Stimulated activated CD4-positive, alpha-beta T cell treated with anti-CD3 and anti-CD28 coated beads, Interleukin-15, amount 100 ng/mL, for 24 hours (primary cell): Measurements from ENCODE around the gene P3H3.
A peak's percentile ranks its signal among the peaks of the same experiment; 100 is the strongest.

Experiments used
- DNase-seq: peaks from one replicate; pipeline ENCODE4 v3.0.0-alpha.2; 2020

Gene P3H3

DNA sequence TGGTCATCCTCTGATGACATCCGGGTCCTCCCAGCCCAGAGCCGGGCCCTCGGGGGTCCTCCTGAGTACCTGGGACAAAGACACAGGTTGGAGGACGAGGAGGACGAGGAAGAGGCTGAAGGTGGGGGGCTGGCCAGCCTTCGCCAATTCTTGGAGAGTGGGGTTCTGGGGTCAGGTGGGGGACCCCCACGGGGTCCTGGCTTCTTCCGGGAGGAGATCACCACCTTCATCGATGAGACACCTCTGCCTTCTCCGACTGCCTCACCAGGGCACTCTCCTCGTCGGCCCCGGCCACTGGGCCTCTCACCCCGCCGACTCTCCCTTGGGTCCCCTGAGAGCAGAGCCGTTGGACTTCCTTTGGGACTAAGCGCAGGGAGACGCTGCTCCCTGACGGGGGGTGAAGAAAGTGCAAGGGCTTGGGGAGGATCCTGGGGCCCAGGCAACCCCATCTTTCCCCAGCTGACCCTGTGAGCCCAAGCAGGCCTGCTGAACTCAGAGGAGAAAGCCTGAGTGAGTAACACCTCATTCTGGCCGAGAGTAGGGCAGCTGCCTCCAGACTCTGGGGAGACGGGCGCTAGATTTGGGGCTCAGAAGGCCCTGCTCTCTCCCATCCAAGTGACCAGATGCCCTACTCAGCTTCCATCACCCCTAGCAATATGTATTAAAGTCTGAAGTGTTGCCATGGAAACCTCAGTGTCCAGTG, 1.3 kb upstream of the P3H3 start:
- no peak for DNase-seq

DNA sequence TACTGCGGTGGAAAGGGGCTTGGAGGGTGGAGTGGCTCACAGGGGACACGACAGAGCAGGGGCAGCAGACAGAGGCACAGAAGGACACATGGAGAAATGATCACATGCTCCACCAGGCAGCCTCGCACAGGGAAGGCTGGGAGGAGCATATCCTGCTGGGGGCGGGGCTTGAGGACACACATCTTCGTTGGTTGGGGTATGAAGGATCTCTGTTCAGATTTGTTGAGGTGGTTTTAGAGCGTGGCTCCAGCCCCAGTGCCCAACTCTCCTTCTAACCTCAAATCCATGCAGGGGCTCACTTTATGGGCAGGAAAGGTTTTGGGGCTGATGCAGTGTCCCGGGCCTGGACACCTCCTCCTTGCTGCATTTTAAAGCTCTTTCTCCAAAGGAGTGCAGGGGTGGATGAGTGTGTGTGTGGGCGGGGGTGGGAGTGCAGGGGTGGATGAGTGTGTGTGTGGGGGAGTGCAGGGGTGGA, 733 bp upstream of the P3H3 start:
- DNase-seq = peak; percentile 80

DNA sequence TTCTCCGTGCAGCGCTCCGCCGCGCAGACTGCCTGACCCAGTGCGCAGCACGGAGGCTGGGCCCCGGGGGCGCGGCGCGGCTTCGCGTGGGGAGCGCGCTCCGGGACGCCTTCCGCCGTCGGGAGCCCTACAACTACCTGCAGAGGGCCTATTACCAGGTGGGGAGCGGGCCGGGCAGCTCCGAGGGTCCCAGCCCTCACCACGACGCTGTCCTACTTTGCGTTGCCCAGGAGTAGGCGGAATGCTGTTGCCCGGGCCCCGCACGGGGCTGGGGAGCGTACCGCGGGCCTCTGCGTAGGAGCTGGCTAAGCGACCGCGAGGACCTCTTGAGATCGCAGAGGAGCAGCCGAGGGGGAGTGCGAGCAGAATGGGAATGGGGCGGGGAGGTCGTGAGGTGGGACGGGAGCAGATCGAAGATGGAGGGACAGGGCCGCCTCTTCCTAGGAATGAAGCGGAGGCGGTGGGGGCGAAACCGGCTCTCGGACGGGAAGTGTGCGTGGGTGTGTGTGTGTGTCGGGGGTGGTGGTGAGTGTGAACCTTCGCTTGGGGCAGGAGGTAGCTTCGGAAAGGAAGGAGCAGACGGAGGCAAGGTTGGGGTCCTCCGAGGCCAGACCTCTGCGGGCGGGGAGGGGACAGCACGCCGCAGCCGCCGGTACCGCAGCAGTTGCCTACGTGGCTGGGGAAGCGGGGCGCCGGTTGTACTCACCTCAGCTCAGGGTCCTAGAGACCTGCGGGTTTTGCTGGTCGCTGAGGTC, 751 bp downstream of the P3H3 start:
- peak; percentile 57 for DNase-seq

DNA sequence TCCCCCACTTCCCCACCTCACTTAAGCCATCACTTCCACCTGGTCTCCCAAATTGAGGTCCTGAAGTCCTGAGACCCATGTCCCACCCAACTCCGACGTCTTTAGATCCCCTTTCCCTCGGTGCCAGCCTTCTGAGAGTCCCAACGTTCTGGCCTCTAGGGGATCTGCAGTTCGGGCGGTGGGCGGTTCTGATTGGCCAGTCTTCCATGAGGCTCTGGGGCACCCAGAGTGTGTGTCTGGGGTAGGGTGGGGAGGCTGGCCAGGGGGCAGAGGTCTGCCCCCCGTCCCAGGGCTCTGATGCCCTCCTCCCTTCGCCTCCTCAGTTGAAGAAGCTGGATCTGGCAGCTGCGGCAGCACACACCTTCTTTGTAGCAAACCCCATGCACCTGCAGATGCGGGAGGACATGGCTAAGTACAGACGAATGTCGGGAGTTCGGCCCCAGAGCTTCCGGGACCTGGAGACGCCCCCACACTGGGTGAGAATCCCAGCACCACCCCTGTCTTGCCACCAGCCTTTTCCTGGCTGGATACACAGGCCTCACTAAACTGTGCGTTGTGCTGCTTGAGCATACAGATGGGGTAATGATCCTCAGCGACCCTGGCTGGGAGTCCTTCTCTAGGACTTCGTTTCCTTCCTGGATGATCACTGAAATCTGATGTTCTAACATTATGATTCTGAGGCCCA, 1.5 kb downstream of the P3H3 start:
- no peak for DNase-seq

DNA sequence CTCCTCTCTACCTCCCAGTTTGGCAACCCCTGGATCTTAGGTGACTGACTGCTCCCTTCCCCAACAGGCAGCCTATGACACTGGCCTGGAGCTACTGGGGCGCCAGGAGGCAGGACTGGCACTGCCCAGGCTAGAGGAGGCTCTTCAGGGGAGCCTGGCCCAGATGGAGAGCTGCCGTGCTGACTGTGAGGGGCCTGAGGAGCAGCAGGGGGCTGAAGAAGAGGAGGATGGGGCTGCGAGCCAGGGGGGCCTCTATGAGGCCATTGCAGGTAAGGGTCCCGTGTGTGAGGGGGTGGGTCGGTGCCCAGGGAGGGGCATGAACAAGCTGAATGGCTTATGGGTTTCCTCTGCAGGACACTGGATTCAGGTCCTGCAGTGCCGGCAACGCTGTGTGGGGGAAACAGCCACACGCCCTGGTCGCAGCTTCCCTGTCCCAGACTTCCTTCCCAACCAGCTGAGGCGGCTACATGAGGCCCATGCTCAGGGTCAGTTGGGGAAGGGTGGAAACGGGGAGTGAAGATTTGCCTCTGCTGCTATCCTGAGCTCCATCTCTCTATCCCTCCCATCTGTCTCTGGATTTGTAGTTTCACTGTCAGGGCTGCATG, 2.2 kb downstream of the P3H3 start:
- DNase-seq = no peak

DNA sequence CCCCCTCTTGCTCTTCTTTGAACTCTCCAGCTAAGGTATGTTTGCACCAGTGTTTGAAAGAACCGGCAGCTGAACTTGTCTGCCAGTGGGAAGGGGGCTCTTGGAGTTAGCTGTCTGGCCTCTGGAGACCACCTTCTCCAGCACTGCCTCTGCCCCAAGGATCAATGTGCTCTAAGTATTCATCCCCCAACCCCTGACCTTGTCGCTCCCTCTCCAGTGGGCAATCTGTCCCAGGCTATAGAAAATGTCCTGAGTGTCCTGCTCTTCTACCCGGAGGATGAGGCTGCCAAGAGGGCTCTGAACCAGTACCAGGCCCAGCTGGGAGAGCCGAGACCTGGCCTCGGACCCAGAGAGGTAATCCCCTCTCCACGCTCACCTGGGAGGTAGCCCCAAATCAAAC, 2.8 kb downstream of the P3H3 start:
- DNase-seq = no peak

DNA sequence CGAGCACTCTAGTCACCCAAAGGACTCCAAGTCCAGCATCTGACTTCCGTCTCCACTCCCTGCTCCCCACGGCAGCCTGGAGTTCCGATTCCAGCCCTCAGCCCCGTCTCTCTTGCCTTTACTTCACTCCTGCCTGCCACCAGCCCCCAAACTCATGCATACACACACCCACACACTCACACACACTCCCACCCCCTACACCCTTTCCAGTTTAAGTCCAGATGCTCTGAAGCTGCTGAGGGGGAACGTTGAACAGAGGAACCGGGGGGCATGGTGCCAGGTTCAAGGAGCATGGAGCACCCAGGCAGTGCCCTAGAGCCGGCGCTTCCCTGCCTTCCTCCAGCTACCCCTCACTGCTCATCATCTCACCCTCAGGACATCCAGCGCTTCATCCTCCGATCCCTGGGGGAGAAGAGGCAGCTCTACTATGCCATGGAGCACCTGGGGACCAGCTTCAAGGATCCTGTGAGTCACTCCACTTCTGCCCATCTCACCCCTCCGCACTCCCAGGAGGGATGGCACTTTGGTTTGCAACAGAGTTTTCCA, 3.3 kb downstream of the P3H3 start:
- no peak for DNase-seq

DNA sequence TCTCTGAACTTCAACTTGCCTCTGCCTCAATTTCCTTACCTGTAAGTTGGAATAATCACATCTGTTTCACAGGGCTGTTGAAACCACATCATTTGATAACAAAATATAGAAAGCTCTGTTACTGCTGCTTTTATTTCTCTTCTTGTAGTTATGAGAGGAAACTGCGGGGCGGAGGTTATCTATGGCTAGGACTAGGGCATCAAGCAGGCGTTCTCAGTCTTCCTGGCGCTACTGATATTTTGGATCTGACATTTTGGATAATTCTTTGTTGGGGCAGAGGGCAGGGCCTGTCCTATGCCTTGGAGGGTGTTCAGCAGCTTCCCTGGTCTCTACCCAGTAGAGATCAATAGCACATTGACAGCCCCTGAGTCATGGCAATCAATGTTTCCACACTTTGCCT, 3.9 kb downstream of the P3H3 start:
- DNase-seq = no peak

DNA sequence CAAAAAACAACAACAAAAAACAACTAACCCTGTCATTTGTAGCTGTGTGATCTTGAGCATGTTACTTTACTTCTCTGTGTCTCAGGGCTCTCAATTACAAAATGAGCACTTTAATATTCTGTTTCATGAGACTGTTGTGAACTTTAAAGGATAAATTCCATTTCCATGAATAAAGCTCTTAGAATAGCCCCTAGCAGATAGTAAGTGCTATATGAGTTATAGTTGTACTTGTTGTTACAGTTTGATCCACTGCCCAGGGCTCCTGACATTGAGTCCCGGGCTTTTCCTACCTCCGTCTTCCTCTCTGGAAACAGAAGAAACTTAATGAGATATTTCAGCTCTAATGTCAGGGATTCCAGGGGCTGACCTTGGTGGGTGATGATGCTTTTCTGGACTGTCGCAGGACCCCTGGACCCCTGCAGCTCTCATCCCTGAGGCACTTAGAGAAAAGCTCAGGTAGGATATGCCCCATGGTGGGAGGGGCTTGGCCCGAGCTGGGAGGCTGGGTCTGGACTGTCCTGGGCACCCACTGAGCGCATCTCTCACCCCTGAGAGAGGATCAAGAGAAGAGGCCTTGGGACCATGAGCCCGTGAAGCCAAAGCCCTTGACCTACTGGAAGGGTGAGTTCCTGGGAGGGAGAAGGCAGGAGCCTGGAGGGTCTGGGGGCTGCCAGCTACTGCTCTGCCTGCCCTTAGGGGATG, 5.1 kb downstream of the P3H3 start:
- no peak for DNase-seq

DNA sequence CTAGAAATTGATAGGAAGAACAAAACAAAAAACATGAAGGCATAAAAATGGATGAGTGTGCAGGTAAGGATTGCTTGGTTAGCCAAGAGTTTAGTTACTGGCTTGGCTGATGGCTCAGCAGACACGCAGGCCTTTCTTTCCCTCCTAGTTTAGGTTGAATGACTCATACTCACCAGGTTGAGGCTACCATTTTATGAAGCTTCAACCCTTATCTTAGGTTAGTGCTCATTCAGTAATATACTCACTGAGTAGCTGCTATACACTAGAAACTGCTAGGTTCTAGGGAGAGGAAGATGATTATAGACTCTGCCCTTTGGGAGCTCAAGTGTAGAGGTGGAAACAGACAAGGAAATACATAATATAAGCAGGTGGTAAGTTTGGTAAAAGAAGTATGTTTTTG, 6.0 kb downstream of the P3H3 start:
- DNase-seq = no peak

DNA sequence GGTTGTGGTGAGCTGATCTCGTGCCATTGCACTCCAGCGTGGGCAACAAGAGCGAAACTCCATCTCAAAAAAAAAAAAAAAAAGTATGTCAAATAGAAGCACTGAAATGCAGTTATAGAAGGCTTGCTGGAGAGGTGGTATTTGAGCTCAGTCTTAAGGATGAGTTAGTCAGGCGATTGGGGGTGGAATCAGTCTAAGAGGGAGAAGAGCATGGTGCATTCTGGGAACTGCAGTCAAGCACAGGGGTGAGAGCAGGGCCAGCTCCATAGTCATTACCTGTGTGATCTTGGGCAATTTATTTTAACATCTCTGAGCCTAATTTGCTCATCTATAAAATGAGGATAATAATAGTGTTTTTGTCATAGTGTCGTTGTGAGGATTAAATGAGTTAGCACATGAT, 6.7 kb downstream of the P3H3 start:
- DNase-seq = no peak

DNA sequence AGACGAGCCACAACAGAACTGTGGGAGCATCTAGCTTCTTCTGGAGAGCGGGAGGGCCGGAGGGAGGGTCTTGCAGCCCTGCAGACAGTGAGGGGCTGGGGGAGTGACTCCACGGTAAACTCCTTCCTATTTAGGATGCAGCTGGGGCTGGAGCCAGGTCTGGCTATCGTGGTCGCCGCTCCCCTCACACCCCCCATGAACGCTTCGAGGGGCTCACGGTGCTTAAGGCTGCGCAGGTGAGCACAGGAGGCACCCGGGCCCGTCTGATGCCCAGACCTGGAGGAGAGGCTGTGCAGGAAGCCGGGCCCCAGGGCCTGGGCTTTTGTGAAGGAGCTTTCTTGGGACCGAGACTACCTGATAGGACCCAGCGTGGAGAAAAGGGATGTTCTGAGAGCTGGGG, 8.6 kb downstream of the P3H3 start:
- no peak for DNase-seq

DNA sequence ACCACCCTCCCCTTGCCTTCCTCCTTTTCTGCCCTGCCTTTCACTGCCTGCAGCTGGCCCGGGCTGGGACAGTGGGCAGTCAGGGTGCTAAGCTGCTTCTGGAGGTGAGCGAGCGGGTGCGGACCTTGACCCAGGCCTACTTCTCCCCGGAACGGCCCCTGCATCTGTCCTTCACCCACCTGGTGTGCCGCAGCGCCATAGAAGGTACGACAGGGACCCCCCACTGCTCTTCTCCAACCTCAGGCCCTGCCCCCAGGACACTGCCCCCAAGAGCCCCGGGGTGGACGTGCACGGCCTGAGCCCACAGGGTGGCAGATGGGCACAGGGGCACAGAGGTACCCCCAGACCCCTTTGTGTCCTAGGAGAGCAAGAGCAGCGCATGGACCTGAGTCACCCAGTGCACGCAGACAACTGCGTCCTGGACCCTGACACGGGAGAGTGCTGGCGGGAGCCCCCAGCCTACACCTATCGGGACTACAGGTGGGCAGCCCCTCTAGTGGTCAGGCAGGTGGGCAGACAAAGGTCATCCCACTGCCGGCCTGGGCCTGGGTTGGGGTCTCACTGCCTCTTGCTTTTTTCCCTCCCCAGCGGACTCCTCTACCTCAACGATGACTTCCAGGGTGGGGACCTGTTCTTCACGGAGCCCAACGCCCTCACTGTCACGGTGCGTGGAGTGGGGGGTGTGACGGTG, 9.3 kb downstream of the P3H3 start:
- DNase-seq = no peak

DNA sequence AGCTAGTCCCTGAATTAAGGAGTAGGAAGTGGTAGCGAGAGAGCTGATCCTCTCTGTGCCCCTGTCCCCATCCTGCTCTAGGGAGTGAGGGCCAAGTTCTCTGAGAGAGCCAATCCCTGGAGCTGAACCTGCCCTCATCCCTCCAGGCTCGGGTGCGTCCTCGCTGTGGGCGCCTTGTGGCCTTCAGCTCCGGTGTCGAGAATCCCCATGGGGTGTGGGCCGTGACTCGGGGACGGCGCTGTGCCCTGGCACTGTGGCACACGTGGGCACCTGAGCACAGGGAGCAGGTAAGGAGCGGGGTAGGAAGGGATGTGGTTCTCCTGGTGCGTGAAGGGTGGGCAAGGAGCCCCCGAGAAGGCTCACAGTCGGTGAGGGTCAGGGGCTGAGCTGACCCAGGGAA, 10.6 kb downstream of the P3H3 start:
- no peak for DNase-seq

DNA sequence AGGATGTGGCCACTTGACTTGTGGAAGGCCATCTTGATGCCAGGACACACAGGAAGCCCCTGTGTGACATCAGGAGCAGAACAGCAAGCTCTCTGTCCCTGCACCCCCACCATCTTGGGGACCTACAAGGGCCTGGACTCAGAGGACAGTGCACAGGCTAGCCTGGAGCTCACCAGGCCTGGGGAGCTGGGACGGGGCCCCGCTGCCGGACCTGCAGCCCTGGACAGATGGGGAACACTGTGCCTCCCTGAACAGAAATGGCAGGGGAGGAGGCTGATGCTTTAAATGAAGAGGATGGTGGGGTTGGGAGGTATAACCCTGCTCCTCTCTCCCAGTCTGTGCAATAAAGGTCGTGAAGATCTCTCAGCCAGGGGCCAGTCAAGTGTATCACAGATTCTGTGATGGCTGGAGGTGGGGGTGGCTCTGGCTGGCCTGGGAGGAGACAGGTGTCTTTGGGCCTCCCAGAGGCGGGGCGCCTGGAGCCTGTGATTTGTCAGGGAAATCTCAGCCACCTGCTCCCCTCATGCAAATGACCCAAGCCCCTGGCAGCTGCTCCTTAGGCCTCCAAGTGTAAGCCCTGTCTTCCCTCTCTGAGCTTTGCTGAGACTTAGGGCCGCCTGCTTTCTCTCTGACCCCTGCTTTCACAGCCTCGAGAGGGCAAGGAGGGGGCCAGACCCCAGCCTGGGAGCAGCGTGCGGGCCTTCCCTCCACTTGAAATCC, 11.4 kb downstream of the P3H3 start:
- no peak for DNase-seq

DNA sequence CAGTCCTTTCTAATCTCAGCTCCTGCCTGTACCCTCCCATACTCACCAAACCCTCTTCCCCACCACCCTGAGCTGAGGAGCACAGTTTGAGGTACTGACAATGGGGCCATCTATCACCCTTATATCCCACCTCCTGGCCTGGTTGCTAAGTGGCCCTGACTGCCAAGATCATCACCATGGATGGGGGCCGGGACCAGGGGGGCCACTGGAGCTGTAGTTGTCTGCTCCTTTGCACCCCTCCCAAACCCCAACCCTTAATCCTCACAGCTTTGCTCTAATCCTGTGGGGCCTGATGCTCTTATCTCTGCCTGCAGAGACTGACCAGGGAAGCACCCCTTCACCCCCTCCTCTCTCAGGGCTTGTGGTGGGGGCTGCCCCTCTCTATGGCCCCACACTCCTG, 12.1 kb downstream of the P3H3 start:
- no peak for DNase-seq

DNA sequence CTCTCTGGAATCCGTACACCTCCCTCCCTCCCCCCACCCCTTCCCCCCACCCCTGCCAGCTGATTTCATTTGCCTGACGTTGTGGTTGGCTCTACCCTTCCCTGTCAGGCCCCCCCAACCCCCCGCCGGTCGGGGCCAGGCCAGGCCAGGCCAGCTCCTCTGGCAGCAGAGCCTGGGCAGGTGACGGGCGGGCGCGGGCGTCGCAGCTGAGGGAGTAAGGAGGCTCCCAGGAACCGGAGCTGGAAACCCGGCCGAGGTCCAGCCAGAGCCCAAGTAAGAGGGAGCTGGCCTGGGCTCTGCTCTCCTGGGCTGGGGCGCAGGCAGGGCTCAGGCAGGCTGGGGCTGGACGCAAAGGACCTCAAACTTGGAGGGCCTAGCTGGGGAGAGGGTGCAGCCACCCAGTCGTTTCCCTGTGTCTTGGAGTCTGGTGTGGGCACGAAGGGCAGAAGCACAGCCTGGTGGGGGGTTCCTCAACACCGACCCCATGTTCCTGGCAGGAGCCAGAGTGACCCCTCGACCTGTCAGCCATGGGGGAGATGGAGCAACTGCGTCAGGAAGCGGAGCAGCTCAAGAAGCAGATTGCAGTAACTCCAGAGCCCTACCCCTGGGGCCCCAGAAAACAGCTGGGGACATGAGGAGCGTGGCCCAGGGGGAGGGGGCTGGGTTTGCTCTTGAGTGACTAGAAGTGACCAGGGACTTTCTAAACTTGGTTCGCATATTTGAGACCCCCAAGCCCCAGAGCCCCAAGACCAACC, 12.7 kb downstream of the P3H3 start, which contains the start of gene GNB3:
Gene GNB3 (plus strand): TSS at position 165 of the 755 bp plus-strand sequence. CDS start 363 bp downstream, at position 528.
- DNase-seq = no peak

DNA sequence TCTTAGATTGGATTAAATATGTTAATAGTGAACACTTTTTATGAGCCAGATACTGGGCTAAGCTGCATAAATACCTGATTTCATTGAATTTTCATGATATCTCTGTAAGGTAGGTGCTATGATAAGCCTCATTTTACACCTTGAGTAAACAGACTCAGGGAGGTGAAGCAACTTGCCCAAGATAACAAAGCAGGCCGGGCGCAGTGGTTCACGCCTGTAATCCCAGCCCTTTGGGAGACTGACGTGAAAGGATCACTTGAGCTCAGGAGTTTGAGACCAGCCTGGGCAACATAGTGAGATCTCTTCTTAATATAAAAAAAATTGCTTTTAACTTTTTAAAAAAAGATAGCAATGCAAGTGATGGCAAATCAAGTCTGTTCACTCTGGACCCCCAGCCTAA, 13.9 kb downstream of the P3H3 start:
- DNase-seq = no peak

DNA sequence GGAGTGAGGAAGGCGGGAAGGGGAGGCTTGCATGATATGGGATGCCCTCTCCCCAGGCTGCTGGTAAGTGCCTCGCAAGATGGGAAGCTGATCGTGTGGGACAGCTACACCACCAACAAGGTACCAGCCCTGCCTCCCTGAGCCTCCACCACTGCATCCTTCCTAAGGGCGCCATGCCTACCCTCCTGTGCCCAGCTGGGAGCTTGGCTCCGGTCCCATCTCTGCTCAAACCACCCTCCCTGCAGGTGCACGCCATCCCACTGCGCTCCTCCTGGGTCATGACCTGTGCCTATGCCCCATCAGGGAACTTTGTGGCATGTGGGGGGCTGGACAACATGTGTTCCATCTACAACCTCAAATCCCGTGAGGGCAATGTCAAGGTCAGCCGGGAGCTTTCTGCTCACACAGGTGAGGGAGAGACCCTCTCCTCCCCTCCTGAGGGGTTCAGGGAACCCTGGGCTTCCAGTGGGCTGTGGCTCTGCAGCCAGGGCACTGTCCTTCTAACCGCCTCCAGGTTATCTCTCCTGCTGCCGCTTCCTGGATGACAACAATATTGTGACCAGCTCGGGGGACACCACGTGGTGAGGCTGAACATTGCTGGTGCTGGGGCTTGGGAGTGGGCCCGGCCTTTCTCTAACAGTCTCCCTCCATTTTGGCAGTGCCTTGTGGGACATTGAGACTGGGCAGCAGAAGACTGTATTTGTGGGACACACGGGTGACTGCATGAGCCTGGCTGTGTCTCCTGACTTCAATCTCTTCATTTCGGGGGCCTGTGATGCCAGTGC, 15.1 kb downstream of the P3H3 start:
- DNase-seq = no peak

DNA sequence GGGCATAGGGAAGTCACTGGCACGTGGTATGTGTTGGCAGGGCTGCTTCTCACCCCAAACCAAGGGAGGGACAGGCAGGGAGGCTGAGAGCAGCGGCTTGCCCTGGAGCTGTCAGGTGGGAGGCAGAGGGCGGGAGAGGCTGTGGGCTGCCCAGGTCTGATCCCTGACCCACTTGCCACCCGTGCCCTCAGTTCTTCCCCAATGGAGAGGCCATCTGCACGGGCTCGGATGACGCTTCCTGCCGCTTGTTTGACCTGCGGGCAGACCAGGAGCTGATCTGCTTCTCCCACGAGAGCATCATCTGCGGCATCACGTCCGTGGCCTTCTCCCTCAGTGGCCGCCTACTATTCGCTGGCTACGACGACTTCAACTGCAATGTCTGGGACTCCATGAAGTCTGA, 17.2 kb downstream of the P3H3 start:
- no peak for DNase-seq
